Lower leg skin (tissue), 4 donors: ENCODE data around the gene TDRD7. TPM values are rescaled to one million over a fixed set of nuclear protein-coding genes. Genes with fewer than 3 reads are reported as not detected.
A peak's percentile ranks its signal among the peaks of the same experiment; 100 is the strongest.

Experiments
- DNase-seq, 2 donors: peaks; one replicate each; pipeline ENCODE4 v3.0.0-alpha.2; 2019; ENCODE audit warnings: low spot score in 2 of 2
- H3K4me3 ChIP-seq: fragments of 200-600 bp; sonication (generic); 2 replicates; pipeline ENCODE4 v1.5.1; 2017; ENCODE audit warnings: mild to moderate bottlenecking, low read depth; ENCODE audit not compliant: poor library complexity, severe bottlenecking
- POLR2A ChIP-seq, 2 donors: fragments of 450-650 bp; IDR thresholded peaks; one replicate each; pipeline ENCODE4 v1.6.1; 2016 to 2017; ENCODE audit warnings: antibody characterized with exemption in 2 of 2, mild to moderate bottlenecking in 1 of 2, moderate library complexity in 1 of 2
- WGBS, 2 donors: methylation state at CpG; one replicate each; pipeline ENCODE4 v1.1.5; 2018; 5-methylcytosine and 5-hydroxymethylcytosine counted together
- intact Hi-C: fragments of 100-400 bp; cut with DNase I; formaldehyde crosslinking; loops from one replicate; pipeline ENCODE4 v1.15.0; 2023; ENCODE audit warnings: low total_unique reads
- microRNA-seq, 2 donors: library from miRNA; unstranded; fragments of <30 nt; microRNA quantifications; one replicate each; pipeline ENCODE4, GENCODE V29; 2016; ENCODE audit warnings: borderline replicate concordance in 2 of 2, borderline number of aligned reads in 1 of 2
- total RNA-seq, 4 donors: library from RNA; depleted of rRNA; stranded (reverse); fragments of >200 nt; gene quantifications; one replicate each; pipeline ENCODE4 v1.1.0, GENCODE V29; 2016
- TF ChIP-seq, protein P1 (sequence below), 3 donors: fragments of 450-650 bp; IDR thresholded peaks; one replicate each; pipeline ENCODE4 v1.5.1; 2016; ENCODE audit warnings: antibody characterized with exemption in 3 of 3, mild to moderate bottlenecking in 3 of 3, moderate library complexity in 2 of 3

The TDRD7 gene
- total RNA-seq, 4 donors from 2014 or later: 3.6 to 8.2 (median 6.4) TPM

DNA sequence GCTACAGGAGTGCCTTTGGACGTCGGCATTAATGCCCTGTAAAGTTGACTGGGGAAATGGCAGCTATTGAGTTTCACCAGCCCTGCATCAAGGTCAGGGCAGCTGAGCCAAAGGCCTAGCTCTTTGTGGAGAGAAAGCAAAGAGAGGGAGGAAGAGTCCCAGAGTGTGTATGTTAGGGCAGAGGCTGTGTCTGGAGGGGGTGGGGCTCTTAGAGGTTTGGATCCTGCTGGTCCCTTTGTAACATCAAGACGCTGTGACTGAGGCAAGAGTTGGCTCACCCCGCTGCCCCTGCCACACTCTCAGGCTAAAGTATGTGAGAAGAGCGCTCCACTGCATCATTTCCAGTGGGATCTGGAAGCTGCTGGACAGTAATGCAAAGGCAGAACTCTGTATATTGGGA lies 123.9 kb downstream of the TDRD7 start:
- intact Hi-C loops: no loop called here
- TF ChIP-seq, protein P1, sequence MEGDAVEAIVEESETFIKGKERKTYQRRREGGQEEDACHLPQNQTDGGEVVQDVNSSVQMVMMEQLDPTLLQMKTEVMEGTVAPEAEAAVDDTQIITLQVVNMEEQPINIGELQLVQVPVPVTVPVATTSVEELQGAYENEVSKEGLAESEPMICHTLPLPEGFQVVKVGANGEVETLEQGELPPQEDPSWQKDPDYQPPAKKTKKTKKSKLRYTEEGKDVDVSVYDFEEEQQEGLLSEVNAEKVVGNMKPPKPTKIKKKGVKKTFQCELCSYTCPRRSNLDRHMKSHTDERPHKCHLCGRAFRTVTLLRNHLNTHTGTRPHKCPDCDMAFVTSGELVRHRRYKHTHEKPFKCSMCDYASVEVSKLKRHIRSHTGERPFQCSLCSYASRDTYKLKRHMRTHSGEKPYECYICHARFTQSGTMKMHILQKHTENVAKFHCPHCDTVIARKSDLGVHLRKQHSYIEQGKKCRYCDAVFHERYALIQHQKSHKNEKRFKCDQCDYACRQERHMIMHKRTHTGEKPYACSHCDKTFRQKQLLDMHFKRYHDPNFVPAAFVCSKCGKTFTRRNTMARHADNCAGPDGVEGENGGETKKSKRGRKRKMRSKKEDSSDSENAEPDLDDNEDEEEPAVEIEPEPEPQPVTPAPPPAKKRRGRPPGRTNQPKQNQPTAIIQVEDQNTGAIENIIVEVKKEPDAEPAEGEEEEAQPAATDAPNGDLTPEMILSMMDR (IDR thresholded peaks at IDR 0.05): no peak
- TF ChIP-seq POLR2A (IDR thresholded peaks at IDR 0.05): no peak
- WGBS, 2 donors: 77 to 83% methylated on average over 5 of the region's 5 CpGs
- peak in 1 of 2 donors; percentile 40 for DNase-seq
- no peak overlapping the region for H3K4me3 ChIP-seq

DNA sequence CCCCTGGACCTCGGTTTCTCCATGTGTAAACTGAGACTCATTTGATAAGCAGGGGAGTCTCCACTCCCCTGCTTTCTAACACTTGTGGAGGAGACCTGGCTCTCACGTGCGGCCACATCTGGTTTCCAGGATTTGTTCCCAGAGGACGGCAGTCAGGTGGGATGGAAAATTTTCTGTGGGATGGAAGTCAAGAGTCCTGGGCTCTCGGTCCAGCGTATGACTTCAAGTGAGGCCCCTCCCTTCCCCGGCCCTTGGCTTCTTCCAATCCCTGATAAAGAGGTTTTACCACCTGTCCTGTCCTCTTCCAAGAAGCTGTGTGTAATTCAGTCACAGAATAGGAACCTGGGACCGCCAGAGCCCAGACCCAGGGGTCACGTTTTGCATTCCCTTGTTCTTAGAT lies 124.6 kb downstream of the TDRD7 start:
- peak in 1 of 2 donors; percentile 79 for DNase-seq
- no peak overlapping the region for H3K4me3 ChIP-seq
- 80 to 84% methylated on average over 9 of the region's 9 CpGs for WGBS, 2 donors
- no peak for TF ChIP-seq POLR2A (IDR thresholded peaks at IDR 0.05)
- TF ChIP-seq, protein P1 (IDR thresholded peaks at IDR 0.05): no peak
- intact Hi-C loops: no loop called here

DNA sequence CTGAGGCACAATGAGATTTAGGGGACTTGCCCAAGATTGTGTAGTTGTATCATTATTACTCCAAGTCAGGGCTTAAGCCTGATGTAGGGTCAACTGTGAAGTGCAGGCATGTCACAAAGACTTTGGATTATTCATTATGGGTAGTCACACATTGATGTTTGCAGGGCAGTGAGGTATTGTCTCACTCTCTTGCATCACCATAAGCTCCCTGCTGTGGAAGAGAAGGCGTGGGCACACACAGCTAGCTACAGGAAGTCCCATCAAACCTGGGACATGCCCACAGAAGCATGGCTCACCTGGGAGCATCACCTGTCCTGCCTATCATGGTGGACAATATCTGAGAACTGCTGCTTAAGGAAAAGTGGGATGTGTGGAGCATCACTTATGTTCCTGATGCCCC lies 131.7 kb downstream of the TDRD7 start:
- no peak overlapping the region for H3K4me3 ChIP-seq
- 75 to 81% methylated on average over 1 of the region's 1 CpG for WGBS, 2 donors
- DNase-seq: no peak
- intact Hi-C loops: no loop called here
- TF ChIP-seq, protein P1 (IDR thresholded peaks at IDR 0.05): no peak
- no peak for TF ChIP-seq POLR2A (IDR thresholded peaks at IDR 0.05)

DNA sequence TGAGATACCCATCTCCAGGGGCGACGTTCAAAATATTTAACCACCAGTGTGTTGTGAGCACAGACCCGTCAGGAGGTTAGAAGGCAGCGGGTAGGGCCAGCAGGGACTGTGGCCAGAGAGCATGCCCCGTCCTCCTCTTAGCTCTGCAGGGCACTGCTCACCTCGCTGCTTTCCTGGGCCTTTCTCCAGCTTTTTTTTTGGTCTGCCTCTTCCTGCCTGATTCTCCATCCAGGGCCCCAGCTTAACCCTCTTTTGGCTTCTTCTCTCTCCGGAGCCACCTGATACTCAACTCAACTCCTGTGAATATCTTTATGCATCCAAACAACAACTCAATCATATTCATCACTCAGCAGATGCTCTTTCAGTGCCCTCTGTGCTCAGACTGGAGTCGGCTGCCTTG lies 133.6 kb downstream of the TDRD7 start:
- DNase-seq: peak in 1 of 2 donors; percentile 40
- TF ChIP-seq, protein P1 (IDR thresholded peaks at IDR 0.05): no peak
- no peak for TF ChIP-seq POLR2A (IDR thresholded peaks at IDR 0.05)
- 68 to 69% methylated on average over 8 of the region's 8 CpGs for WGBS, 2 donors
- no peak overlapping the region for H3K4me3 ChIP-seq
- intact Hi-C loops: no loop called here

Small RNA genes lying within 50 kb of the gene (microRNA-seq; reads per million reads assigned to microRNA genes)
- 0 reads per million in 2 donors for gene MIR1302-8

Other genes starting within 250 kb of the TDRD7 start
- gene CCDC180, start 104.4 kb upstream of the TDRD7 start, total RNA-seq: 1 to 10 TPM in 3 of 4 donors, under 1 TPM in 1; 0.08 to 5.2 (median 3.4) TPM
- 1 to 10 TPM; 1.8 to 4.9 (median 2.9) TPM for gene TMOD1, start 89.6 kb downstream of the TDRD7 start, total RNA-seq
- gene TSTD2, start 221.3 kb downstream of the TDRD7 start, total RNA-seq: 10 to 100 TPM; 10.1 to 15.4 (median 13.2) TPM
- gene NCBP1, start 221.7 kb downstream of the TDRD7 start, total RNA-seq: 10 to 100 TPM in 3 of 4 donors, 1 to 10 TPM in 1; 9.7 to 17.2 (median 11.5) TPM